GM19193 (cell line): ENCODE data around the gene KDM1B.
A peak's percentile ranks its signal among the peaks of the same experiment; 100 is the strongest.

ENCODE experiments used
- POLR2A ChIP-seq: IDR thresholded peaks from 4 replicates; pipeline ENCODE4 v1.6.1; 2011; ENCODE audit not compliant: insufficient read depth, insufficient read length; ENCODE audit errors: extremely low read depth

Gene KDM1B

GRCh38 chr6:18155150-18155863 lies at the start of gene KDM1B:
Gene KDM1B, plus strand, starts transcription at chr6:18155422. Its CDS starts 4,474 bp downstream, at chr6:18159896.
- TF ChIP-seq POLR2A: peak; percentile 69

GRCh38 chr6:18107061-18107460 lies 48.2 kb upstream of the KDM1B start:
- TF ChIP-seq POLR2A: no peak

- no peak for TF ChIP-seq POLR2A
Measured at GRCh38 chr6:18110162-18110561, 45.1 kb upstream of the KDM1B start.

GRCh38 chr6:18115356-18115755 lies 39.9 kb upstream of the KDM1B start:
- no peak for TF ChIP-seq POLR2A

- no peak for TF ChIP-seq POLR2A
Measured at GRCh38 chr6:18117136-18117535, 38.1 kb upstream of the KDM1B start.

GRCh38 chr6:18118330-18118729 lies 36.9 kb upstream of the KDM1B start:
- TF ChIP-seq POLR2A: no peak

GRCh38 chr6:18119236-18119635 lies 36.0 kb upstream of the KDM1B start:
- TF ChIP-seq POLR2A: no peak

GRCh38 chr6:18121580-18122127 lies 33.6 kb upstream of the KDM1B start:
- TF ChIP-seq POLR2A: no peak

- no peak for TF ChIP-seq POLR2A
Measured at GRCh38 chr6:18122128-18123093, 32.8 kb upstream of the KDM1B start, which contains the start of gene NHLRC1. Gene NHLRC1, minus strand, starts transcription at chr6:18122677. Its CDS starts 71 bp downstream, at chr6:18122606.

- no peak for TF ChIP-seq POLR2A
Measured at GRCh38 chr6:18126121-18126520, 29.1 kb upstream of the KDM1B start.

- no peak for TF ChIP-seq POLR2A
Measured at GRCh38 chr6:18132346-18132745, 22.9 kb upstream of the KDM1B start.

GRCh38 chr6:18135171-18135570 lies 20.1 kb upstream of the KDM1B start:
- no peak for TF ChIP-seq POLR2A

- no peak for TF ChIP-seq POLR2A
Measured at GRCh38 chr6:18136260-18136659, 19.0 kb upstream of the KDM1B start.

GRCh38 chr6:18138906-18139305 lies 16.3 kb upstream of the KDM1B start:
- TF ChIP-seq POLR2A: no peak

GRCh38 chr6:18139935-18140621 lies 15.1 kb upstream of the KDM1B start:
- TF ChIP-seq POLR2A: no peak
